Transverse colon (tissue), 4 donors: ENCODE measurements around the gene ACSL6. TPM values are rescaled to one million over a fixed set of nuclear protein-coding genes. Genes with fewer than 3 reads are reported as not detected.

Experiments
- DNase-seq: peaks from one replicate; pipeline ENCODE4 v3.0.0-alpha.2; 2019
- H3K27ac ChIP-seq, 4 donors: fragments of 200-600 bp; sonication (generic); 2 replicates each; pipeline ENCODE4 v1.5.1; 2016 to 2018; ENCODE audit warnings: inconsistent platforms in 4 of 4
- H3K27me3 ChIP-seq: fragments of 200-600 bp; sonication (generic); 2 replicates; pipeline ENCODE4 v1.5.1; 2017; ENCODE audit warnings: inconsistent platforms
- H3K36me3 ChIP-seq, 4 donors: fragments of 200-600 bp; sonication (generic); 2 replicates each; pipeline ENCODE4 v1.5.1; 2017 to 2019; ENCODE audit warnings: inconsistent platforms in 4 of 4
- H3K4me1 ChIP-seq, 4 donors: fragments of 200-600 bp; sonication (generic); 2 replicates each; pipeline ENCODE4 v1.5.1; 2017 to 2020; ENCODE audit warnings: inconsistent platforms in 4 of 4
- H3K4me3 ChIP-seq, 4 donors: fragments of 200-600 bp; sonication (generic); 1 replicate in 1 of 4; 2 replicates in 3 of 4; pipeline versions ENCODE4 v1.5.1 to v1.6.1; 2017 to 2019; ENCODE audit warnings: inconsistent platforms in 4 of 4
- H3K9me3 ChIP-seq, 2 donors: fragments of 200-600 bp; sonication (generic); 2 replicates each; pipeline ENCODE4 v1.5.1; 2017 to 2019; ENCODE audit warnings: inconsistent platforms in 2 of 2
- CTCF ChIP-seq, 5 experiments: fragments of 200-600 bp in 3 of 5; fragments of 450-650 bp in 2 of 5; sonication (generic) in 3 of 5; IDR thresholded peaks; 1 replicate in 2 of 5; 2 replicates in 3 of 5; pipeline ENCODE4 v1.5.1; 2016 to 2017; ENCODE audit warnings: antibody characterized with exemption in 5 of 5, inconsistent platforms in 3 of 5, mild to moderate bottlenecking in 2 of 5, moderate library complexity in 1 of 5
- EP300 ChIP-seq: sonication (generic); formaldehyde crosslinking; IDR thresholded peaks from one replicate; pipeline ENCODE4 v1.6.1; 2017; ENCODE audit warnings: antibody characterized with exemption, low read depth
- POLR2A ChIP-seq: fragments of 450-650 bp; IDR thresholded peaks from one replicate; pipeline ENCODE4 v1.6.1; 2016; ENCODE audit warnings: antibody characterized with exemption, mild to moderate bottlenecking, moderate library complexity
- POLR2AphosphoS5 ChIP-seq, 3 donors: sonication (generic); formaldehyde crosslinking; IDR thresholded peaks; one replicate each; pipeline ENCODE4 v1.6.1; 2016; ENCODE audit warnings: antibody characterized with exemption in 3 of 3
- WGBS, 2 donors: methylation state at CpG; one replicate each; pipeline ENCODE4 v1.1.5; 2018; ENCODE audit warnings: low coverage in 1 of 2; 5-methylcytosine and 5-hydroxymethylcytosine counted together
- in situ Hi-C, 4 donors: fragments of 200-750 bp; cut with MboI; loops; one replicate each; pipeline versions ENCODE4 v1.15.0 to v1.15.1; 2017; ENCODE audit warnings: low sequenced_read_pairs in 3 of 4, low pct_ligation_motif_present in 1 of 4, low pct_unique_long_range_greater_than_20kb in 1 of 4
- intact Hi-C: fragments of 100-400 bp; cut with DNase I; formaldehyde crosslinking; loops from one replicate; pipeline ENCODE4 v1.15.1; 2023; ENCODE audit warnings: low total_unique reads
- total RNA-seq, 4 donors: library from RNA; depleted of rRNA; stranded (reverse); fragments of >200 nt; gene quantifications; one replicate each; pipeline ENCODE4 v1.1.0, GENCODE V29; 2016

ACSL6 gene
- total RNA-seq, 4 donors from 2014 or later: 0.41 to 0.64 TPM; not detected in 2

DNA sequence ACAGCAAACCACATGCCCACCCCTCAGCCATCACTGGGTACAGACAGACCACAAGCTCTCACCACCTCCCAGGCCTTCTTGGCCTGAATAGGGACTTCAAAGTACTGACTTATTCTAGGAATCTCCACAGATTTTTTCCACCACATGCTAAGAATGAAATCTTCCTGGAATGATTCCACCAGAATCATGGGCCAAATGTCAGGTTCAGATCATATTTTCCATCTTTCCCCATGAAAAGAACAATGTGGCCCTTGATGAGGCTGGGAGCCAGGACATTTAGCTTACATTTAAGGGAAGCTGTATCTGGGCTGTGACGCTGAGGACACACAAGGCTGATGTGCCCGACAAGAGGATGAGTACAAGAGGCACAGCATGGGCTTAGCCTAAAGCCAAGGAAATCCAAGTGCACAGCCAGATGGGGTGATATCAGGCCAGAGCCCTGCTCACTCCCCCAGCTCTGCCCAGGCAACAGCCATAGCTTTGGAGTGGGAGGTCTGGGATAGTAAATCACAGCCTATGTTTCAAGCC, 28.1 kb downstream of the ACSL6 start:
- Histone ChIP-seq H3K36me3 (no peaks in the 10 kb centered on the region), H3K4me1 (no peaks in the 10 kb centered on the region), H3K27me3 (no peaks in the 10 kb centered on the region), H3K4me3 (no peak overlapping the region), H3K9me3 (no peaks in the 10 kb centered on the region), H3K27ac (no peak overlapping the region)
- DNase-seq: no peak
- TF ChIP-seq POLR2A (no peak), POLR2AphosphoS5 (IDR thresholded peaks at IDR 0.05) (peak in 1 of 3 donors; percentile 9)
- in situ Hi-C loops (no loop called here), intact Hi-C loops (no loop called here)
- 78% methylated on average over 2 of the region's 2 CpGs; no CpG with 5 or more reads in 1 of the 2 donors for WGBS, 2 donors

- no peak for DNase-seq
- Histone ChIP-seq H3K27me3 (no peaks in the 10 kb centered on the region), H3K4me3 (no peak overlapping the region), H3K27ac (no peak overlapping the region), H3K36me3 (no peaks in the 10 kb centered on the region), H3K9me3 (no peaks in the 10 kb centered on the region), H3K4me1 (no peaks in the 10 kb centered on the region)
- WGBS, 2 donors: 72 to 73% methylated on average over 4 of the region's 4 CpGs
- intact Hi-C loops: no loop called here
- no peak for TF ChIP-seq CTCF (IDR thresholded peaks at IDR 0.05)
- no peak for TF ChIP-seq POLR2A
- no peak for TF ChIP-seq POLR2AphosphoS5 (IDR thresholded peaks at IDR 0.05)
- TF ChIP-seq EP300: no peak
- in situ Hi-C loops: no loop called here
Observed at GRCh38 chr5:131981516-131981915, 29.9 kb downstream of the ACSL6 start.

- no peak for DNase-seq
Observed at GRCh38 chr5:131980696-131981095, 30.8 kb downstream of the ACSL6 start.

DNA sequence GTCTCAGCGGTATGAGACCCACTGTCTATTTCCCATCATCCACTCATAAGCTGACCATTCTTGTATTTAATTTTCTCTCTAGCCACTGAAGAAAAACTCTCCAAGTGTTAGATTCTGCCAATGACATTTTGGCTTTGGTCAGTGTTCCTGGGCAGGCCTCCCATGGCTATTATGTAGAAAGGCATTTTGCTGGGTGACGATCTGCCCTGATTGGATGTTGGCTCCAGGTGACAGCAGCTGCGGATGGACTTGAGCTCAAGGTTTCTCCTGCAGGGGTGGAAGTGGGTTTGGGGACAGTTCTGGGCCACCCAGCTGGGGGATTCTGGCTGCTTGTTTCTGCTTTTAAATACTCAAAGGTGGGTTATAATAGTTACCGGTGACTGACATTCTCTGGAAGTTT, 31.6 kb downstream of the ACSL6 start:
- Histone ChIP-seq H3K4me1 (peaks cover 0 to 8% (median 0%) of the 10 kb centered on the region in 4 donors), H3K4me3 (no peak overlapping the region), H3K27ac (no peak overlapping the region), H3K27me3 (no peaks in the 10 kb centered on the region), H3K9me3 (no peaks in the 10 kb centered on the region), H3K36me3 (no peaks in the 10 kb centered on the region)
- WGBS, 2 donors: 76% methylated on average over 4 of the region's 4 CpGs; no CpG with 5 or more reads in 1 of the 2 donors
- no peak for TF ChIP-seq EP300
- TF ChIP-seq POLR2AphosphoS5 (IDR thresholded peaks at IDR 0.05): no peak
- TF ChIP-seq POLR2A: no peak
- TF ChIP-seq CTCF (IDR thresholded peaks at IDR 0.05): no peak
- in situ Hi-C loops: no loop called here
- intact Hi-C loops: no loop called here
- no peak for DNase-seq

More at GRCh38 chr5:131980696-131981095, 30.8 kb downstream of the ACSL6 start:
- intact Hi-C loops (no loop called here), in situ Hi-C loops (no loop called here)
- Histone ChIP-seq H3K4me1 (no peaks in the 10 kb centered on the region), H3K9me3 (no peaks in the 10 kb centered on the region), H3K27ac (no peak overlapping the region), H3K27me3 (no peaks in the 10 kb centered on the region), H3K4me3 (no peak overlapping the region), H3K36me3 (no peaks in the 10 kb centered on the region)
- TF ChIP-seq POLR2A (no peak), CTCF (IDR thresholded peaks at IDR 0.05) (no peak), POLR2AphosphoS5 (IDR thresholded peaks at IDR 0.05) (no peak), EP300 (no peak)
- WGBS, 2 donors: 81 to 92% methylated on average over 4 of the region's 4 CpGs

GRCh38 chr5:131977212-131977604, 34.2 kb downstream of the ACSL6 start:
- intact Hi-C loops (no loop called here), in situ Hi-C loops (no loop called here)
- Histone ChIP-seq H3K27me3 (no peaks in the 10 kb centered on the region), H3K4me1 (peaks cover 0 to 11% (median 0%) of the 10 kb centered on the region in 4 donors), H3K4me3 (no peak overlapping the region), H3K27ac (no peak overlapping the region), H3K36me3 (no peaks in the 10 kb centered on the region), H3K9me3 (no peaks in the 10 kb centered on the region)
- 78% methylated on average over 2 of the region's 2 CpGs; no CpG with 5 or more reads in 1 of the 2 donors for WGBS, 2 donors
- TF ChIP-seq CTCF (IDR thresholded peaks at IDR 0.05): no peak
- no peak for TF ChIP-seq POLR2AphosphoS5 (IDR thresholded peaks at IDR 0.05)
- TF ChIP-seq EP300: no peak
- no peak for TF ChIP-seq POLR2A
- no peak for DNase-seq
